Measurements from ENCODE around the gene STIM2.

DNA sequence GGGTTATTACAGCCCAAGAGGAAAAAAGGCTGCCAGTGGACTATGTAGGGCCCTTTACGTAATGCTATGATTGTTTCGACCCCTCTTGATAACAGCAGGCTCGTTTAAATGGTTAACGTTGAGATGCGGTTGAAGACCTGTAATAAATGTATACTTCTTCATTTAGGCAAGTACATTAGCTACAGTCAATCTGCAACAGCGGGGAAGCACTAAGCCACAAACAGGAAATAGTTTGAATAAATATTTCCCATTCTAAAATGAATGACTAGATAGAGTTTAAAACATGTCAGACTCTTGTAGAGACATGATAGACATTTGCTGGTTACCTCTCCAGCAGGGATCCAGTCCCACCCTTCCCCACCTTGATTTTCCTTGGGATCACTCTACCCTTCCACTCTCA, 38.1 kb upstream of the STIM2 start:
- no peak for TF ChIP-seq CTCF (conservative IDR thresholded peaks at IDR 0.05)
- TF ChIP-seq EZH2 (IDR thresholded peaks at IDR 0.05; ENCODE audit: low read depth) = no peak

Measured in PC-9 (cell line).